ENCODE data around the gene C11orf71.

C11orf71 gene

DNA sequence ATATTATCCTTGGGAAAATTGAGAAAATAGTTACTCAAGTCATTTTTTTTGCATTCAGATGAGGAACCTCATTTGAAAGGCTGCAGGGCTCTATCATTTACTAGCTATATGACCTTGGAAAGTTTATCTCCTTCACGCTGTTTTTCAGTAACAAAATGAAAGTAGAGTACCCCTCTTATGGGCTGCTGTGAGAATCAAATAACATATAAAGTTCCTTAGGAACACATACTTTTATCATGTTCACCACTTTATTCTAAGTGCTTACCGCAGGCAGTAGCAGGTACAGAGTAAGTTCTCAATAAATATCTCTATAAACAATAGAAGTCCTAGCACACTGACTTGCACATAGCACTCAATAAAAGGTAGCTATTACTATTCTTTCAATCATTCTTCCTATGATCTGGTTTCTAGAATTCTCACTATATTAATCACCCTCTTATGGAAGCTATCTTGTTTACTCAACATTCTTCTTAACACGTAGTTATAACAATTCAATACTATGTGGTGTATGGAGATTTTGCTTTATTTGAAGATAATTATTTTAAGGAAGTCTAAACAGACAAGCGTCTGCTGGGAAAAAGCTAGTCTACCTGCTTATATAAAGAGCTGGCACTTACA, 1.9 kb downstream of the C11orf71 start:
- peak; percentile 54 for DNase-seq

DNA sequence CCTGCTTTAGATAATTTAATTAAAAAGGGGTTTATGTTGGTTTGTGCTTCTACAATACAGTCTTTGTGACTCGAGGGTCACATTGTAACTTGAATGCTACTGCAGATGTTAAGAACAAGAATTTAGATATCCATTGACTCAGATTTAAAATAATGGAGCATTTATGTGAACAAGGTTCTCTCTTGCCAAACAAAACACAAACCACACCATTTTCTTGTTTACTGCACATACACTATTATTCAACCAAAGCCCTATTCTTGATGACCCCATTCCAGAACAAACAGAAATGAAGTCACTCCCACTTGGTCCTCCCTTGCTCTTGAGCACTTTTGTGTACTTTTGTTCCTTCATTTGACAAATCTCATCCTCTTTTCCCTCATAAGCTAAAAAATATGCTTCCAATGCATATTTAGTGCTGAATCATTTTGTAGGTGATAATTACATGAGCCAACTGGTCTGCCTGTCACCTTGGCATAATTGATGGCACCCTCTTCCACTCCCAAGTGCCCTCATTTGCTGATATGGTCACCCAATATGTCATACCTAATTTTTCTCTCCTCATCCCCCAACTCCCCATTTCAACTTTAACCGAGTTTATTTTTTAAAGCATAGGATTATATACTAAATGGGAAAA, 2.8 kb downstream of the C11orf71 start:
- no peak for DNase-seq

DNA sequence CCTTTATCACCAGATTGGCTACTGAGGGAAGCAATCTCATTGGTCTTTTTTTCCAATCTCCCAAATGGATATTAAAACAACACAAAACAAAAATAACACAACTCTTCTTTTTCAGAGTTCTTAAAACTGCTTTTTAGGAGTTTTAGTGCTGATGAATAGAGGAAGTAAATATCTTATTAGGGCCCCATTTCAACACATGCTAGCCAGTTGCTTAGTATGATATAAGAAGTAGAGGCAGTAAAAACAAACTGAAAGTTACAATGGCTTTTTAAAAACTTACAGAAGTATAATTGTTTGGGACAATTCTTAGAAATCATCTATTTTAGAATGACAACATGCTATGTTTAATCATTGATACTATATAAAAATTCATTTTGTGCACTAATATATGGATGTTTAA, 3.4 kb downstream of the C11orf71 start:
- DNase-seq, result no peak

DNA sequence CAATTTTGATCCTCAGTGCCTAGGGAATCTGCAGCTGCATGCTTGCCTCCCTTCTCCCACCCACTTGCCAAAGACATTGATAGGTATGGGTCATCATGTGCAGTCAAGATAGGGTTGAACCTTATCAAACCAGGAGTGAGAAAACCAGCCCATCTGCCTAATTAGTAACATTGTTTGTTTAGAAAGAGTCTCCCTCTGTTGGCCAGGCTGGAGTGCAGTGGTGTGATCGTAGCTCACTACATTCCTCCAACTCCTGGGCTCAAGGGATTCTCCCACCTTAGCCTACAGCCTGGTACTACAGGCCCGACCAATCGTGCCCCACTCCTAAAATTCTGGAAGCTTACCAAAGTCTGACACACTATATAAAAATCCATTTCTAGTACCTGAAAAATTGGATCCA, 4.6 kb downstream of the C11orf71 start:
- DNase-seq, result no peak

DNA sequence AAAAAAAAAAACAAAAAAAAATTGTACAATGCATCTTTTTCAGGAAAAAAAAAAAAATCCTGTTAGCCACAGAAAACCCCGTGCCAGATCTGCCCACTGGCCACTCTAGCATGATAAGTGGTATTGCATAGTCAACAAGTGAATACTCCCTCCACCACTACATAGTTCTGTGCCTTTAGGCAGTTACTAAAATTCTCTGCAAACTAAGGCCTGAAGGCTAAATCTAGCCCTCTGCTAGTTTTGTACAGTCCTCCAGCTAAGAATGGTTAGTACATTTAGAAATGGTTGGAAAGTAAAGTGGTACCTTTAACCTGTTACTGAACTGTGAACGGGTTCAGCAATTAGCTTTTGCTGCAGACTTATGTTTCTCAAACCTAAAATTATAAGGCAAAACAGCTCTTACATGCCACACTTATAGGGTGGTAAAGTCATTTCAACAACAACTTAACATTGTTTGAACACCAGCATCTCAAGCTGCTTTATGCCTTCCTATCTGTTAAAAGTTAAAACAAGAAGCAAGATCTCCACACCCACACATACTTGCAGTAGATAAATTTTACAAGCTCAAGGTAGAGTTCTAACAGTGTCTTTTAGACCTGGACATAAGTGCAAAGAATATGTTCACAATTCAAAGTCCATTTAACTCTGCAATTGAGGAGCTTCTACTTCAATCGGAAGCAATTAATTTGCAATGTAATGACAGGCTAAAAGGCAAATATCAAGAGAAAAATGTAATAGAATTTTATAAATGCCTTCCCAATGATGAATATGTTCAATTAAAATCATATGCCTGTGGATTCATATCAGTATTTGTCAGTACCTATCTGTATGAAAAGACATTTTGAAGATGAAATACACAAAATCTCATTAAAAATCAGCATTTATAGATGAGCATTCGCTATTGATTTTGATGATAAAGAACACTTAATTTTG, 7.3 kb downstream of the C11orf71 start:
- DNase-seq, result no peak

DNA sequence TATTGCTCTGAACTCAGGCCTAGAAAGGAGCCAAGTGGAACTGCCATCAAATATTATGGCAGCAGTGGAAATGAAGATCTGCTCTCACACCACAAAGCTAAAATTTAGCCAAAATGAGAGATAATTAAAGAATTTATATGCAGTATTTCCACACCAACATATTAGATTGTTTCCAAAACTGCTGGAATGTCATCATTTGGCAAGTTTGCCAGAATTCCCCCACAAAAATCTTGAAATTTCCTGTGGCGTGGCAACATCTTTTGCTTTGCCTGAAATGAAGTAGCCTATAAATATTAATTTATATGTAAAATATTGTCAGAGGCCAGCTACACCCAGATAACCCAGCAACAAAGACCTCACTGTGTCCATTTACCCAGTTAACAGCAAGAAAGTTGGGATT, 13.8 kb downstream of the C11orf71 start:
- DNase-seq, result no peak

DNA sequence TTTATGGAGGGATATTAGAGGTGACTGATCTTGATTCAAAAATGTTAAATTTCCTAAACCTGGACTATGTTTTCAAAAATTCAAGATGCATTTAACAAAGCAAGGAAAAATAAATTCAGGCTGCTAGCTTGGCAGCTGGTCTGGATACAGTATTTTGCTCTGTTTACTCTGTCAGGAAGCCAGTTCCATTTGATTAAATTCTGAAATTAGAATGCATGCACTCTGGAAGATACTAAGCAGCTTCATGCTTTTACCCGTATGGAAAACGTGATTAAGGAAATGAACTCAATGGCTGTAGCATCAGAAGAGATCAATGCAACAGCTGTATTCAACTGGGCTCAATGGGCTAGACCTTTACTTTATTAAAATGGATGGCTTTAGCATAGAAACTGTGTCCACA, 14.2 kb downstream of the C11orf71 start:
- no peak for DNase-seq

DNA sequence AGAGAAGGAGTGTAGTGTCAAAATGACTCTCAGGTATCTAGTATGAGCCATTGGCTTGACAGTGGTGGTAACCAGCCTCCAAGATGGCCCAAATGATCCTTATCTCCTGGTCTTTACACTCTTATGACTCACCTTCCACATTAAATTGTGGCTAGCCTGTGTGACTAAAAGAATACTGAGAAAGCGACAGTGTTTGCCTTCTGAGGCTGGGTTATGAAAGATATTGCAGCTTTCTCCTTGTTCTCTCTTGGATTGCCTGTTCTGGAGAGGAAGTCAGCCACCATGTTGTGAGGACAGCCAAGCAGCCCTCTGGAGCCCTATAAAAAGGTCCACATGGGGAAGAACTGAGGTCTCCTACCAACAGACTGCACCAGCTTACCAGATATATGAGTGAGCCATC, 15.8 kb downstream of the C11orf71 start:
- DNase-seq, result no peak

DNA sequence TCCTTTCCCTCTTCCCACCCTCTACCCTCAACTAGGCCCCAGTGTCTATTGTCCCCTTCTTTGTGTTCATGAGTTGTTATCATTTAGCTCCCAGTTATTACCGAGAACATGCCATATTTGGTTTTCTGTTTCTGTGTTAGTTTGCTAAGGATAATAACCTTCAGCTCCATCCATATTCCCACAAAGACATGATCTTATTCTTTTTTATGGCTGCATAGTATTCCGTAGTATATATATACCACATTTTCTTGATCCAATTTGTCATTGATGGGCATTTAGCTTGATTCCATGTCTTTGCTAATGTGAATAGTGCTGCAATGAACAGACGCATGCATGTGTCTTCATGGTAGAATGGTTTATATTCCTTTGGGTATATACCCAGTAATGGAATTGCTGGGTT, 17.8 kb downstream of the C11orf71 start:
- no peak for DNase-seq

DNA sequence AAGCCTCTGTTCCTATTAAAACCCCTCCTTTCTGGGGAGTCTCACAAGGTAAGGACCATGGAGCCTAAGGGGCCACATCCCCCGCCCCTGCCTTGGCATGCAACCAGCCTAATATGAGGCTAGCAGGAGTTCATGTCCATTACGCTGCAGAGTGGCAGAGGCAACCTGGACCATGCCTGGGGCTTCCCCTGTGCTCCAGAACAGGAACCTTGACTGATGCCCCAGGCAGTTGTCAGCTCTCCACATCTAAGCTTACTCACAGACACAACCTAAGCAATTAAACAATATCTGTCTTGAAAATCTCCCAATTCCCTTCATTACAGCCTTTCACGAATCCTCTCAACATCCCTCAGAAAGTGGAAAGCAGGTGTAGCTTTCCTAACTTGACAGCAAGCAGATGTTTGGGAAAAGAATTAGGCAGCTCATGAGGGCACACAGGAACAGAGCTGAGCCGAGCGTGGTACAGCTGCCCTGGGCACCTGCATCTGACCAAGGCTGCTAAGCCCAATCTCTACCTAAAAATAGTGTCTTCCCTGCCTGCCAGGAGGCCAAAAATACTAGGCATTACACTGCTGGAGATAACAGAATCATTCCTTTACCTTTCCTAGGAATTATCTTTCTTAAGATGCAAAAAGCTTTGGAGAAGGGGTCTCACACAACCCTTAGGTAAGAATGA, 20.8 kb downstream of the C11orf71 start:
- DNase-seq, result no peak

DNA sequence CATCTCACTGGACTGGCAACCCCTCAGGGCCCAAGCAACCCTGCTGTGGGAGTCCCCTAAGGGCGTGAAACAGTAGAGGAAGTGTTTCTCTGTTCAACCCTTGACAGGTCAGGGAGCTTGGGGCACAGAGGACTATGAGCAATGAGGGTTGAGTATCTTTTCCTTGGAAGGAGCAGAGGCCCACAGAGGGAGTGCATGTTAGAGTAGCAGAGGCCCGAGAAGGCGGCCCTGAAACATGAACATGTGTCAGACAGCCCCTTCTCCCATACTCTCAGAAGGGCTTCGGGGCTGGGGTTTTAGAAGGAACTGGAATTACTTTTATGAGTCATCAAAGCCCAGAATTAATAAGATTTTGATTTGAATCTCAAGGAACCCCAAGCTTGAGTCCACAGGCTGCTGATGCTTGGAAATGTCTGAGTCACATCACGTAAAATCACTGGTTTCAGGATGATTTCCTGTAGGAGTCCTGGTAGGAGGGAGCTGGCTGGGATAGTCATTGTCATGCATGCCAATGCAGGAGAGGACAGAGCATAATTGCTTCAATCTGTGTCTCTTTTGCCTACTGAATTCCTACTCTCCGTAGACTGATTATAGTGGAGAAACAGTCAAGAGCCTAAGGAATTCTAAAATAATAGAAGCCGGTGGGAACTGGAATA, 22.6 kb downstream of the C11orf71 start:
- DNase-seq, result peak; percentile 45

DNA sequence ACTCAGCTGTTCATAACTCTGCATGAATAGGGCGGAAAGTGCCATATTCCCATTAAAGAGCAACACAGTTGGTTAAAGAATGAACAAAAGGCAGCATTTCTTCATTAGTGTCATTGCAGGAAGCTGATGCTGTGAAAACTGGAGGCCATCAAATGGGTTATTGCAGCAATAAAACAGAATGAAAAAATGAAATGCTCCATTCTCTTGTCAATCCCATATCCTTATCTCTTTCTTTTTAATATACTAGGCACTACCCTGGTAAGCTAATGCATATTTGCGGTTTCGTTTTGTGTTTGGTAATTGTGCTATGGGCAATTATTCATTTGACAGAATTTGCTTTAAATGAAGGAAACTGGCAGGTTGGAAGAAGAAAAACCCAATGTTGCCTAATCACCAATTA, 25.3 kb downstream of the C11orf71 start:
- DNase-seq, result no peak

DNA sequence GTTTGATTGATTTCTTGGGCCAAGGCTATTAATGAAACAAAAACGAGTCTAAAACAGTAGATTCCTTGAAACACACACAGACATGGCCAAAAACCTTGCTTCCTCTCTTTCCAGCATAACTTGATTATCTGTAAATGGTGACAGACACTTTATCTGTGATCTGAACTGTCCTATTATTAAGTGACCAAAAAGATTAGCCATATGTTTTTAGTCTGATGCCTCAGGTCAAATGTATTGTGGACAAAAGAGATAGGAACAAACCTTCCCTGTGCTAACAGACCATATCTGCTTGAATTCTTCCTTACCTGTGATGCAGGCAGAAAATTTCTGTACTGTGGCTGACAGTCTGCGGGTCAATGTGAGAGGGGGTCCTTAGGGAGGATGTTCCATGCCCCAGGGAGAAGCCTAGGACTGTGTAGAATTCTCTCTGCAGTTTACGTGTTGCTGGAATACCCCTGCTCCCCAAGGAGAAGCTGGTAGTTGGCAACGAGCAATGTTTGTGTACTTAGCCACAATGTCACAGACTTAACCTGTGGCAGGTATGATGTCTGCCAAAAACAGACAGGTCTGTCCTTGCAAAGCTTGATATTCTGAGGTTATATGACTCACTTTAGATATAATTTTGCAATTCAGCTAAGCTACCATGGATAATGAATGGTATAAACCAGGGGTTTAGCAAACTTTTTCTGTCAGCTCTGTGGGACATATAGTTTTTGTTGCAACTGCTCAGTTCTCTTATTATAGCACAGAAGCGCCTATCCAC, 31.2 kb downstream of the C11orf71 start:
- DNase-seq, result no peak

DNA sequence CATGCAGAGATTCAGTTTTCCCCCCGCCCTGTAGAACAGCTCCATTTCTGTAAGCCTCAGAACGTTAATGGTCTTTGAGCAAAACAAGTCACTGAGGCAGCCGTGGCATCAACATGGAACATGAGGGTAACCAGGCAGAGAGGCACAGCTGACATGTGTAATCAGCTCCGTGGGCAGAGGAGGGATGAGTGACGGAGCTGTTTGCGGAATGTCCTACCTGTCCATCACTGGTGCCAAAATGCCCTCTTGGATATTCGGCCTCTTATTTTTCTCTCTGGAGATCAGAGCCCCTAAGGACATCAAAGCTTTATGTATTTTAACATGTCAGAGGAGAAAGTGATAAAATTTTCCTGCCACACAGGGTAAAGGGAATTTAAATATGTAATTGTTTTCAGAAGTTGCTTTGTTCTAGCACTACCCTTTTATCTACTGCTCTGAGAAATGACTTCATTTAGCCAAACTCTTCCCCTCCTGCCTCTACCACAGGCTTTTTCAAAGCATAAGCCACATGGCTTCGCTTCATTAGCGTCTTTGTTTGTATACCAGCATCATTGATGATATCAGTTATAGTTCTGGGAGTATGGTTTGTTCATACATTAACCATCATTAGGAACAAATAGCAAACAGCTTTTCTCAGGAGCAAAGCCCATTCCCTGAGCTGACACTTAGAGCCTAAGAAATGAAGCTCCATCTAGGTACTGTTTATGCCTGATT, 32.9 kb downstream of the C11orf71 start:
- DNase-seq, result no peak

DNA sequence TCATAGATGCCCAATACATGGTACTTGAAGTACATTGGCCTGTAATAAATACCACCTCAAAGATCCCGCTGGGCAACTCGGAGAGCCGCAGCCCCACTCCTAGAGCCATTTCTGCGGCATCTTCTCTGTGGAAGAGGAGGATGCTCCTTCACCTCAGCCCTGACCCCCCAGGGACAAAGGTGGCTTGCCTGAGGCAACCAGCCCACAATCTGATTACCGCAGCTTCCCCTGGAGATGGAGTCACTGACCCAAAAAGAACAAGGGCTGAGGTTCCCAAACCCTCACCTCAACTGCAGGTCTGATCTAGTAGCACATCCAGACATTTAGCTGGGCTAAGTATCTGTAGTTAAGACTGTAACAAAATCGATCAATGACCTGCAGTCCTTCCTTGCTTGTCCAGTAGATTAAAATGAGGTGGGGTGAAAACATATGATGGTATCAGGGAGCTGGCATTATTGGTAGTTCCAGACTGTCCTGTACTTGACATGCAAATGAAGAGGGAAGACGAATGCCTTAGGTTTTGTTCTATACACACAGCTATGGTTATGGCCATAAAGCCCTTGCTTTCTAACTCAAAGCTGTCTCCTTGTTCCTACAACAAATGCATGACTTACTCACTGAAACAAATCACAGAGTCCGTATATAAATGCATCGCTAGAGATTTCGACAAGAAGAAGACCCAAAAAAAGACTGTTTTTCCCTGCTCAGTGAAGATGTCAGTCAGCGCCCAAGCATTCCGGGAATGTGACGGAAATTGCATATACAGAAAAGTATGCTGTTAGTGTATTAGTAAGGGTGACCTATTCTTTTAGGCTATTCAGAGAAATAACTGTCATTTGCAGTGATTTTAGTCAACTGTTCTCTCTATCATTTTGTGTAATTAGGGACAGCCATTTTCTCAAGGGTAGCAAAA, 33.7 kb downstream of the C11orf71 start:
- peak; percentile 92 for DNase-seq

DNA sequence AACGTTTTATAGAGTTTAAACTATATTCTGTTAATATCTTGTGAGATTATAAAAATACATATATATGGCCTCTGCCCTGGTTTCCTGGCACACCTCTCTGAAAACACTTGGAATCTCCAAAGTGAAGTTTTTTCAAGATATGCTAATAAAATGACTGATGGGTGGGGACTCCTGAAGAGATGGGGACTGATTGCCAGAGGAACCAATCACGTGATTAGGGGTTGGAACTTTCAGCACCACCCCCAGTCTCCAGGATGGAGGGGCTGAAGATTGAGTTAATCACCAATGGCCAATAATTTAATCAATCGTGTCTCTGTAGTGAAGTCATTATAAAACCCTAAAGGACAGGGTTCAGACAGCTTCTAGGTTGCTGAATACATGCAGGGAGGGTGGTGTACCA, 37.4 kb downstream of the C11orf71 start:
- no peak for DNase-seq

DNA sequence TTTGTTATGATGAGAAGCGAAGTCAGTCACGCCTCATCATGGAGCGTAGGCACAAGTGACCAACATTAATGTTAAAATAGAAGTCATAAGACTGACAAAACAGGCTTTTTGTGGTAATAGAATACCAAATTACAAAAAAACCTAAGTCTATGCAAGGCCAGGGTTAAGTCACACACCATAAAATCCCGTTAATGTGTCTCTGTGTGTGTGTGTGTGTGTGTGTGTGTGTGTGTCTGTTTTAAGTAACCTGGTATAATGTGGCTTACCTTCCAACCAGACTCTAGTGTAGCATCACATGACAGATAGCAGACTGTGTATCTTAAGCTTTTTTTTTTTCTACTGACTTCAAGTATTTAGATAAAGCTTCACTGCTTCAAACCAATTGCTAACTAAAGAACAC, 38.0 kb downstream of the C11orf71 start:
- no peak for DNase-seq

DNA sequence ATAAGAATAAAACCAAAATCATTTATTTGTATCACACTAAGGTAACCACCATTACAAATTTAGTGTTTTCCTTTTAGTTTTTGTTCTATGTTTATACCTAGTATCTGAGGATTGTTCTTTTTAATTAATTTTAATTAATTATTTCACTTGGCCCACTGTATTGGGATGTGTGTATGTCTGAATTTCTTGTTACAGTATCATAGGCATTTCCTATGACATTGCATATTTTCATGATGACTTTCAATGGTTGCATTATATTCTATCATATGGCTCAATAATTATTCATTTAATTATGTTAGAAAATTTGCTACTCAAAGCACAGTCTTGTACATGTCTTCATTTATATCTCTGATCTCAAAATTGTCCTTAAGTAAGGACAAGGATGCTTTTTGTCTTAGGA, 41.0 kb downstream of the C11orf71 start:
- peak; percentile 69 for DNase-seq

DNA sequence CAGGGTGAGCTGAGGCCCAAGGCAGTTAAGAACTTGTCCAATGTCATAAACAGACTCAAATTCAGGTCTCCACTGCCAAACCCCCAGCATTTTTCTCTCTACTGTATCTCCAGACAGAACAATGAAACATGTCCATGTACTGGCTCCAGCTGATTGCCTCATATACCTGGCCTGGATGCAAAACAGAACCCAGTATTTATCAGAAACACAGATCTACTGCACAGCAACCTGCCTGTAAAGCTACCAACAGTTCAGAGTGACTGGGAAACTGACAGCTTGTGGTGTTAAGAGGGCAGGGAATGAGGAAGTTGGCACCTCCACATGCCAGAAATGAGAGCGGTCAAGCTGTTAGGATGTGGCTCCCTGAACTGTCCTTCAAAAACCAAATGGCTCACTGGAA, 41.6 kb downstream of the C11orf71 start:
- peak; percentile 7 for DNase-seq

DNA sequence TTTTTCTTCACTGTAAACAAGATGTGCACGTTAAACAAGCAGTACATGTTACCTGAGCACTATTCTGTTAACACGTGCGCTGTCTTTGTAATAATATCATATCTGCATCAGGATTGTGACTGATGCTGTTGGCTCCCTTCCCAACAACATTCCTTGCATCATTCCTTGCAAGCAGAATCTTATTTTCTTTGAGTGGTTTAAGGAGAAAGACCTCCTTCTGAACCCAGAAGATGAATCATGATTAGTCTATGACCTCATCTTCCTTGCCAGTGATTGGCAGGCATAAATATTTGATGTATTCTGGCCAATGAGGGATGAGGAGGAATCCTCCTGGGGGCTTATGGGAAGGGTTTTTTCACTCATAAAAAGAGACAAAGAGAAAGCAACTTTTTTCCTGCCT, 46.2 kb downstream of the C11orf71 start:
- peak; percentile 67 for DNase-seq

All from HCEC 1CT (cell line).